ENCODE measurements around the gene MED13L. TPM values are rescaled to one million over a fixed set of nuclear protein-coding genes. Genes with fewer than 3 reads are reported as not detected.

MED13L gene
- total and polyA plus RNA-seq, 2 of the 4 experiments (the other 2 are of a cell fraction) = 17.9 to 49.1 TPM

DNA sequence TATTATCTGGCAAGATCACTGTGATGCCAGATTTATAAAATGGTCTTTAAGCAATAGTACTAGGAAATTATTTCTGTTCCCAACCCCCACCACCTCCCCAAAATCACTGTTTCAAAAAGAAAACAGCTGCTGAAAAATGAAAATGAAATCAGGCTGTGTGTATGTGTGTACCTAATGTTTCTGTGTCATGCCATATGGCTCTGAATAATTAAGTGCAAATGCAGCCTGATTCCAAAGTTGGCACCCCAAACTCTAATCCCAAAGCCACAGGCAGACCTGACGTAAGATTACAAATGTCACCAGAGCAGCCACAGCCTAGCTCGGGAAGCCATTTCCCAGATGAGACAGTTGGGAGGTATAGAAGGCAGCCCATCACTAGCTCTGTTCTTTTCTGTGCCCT, 175.5 kb downstream of the MED13L start:
- no peak overlapping the region for H2BK120ac ChIP-seq (ENCODE audit: low read depth, low read length)
- ATAC-seq (ENCODE audit: low read depth) (no peak), DNase-seq (no peak)
- H4K20me1 ChIP-seq (ENCODE audit: insufficient read depth, low read length) = peaks cover 31% of the 10 kb centered on the region
- H3K9me3 ChIP-seq (ENCODE audit: control insufficient read depth, insufficient read depth, low read length) = no peaks in the 10 kb centered on the region
- dilution Hi-C loops (cut with HindIII; ENCODE audit: low sequenced_read_pairs, unreplicated experiment) (no loop called here), intact Hi-C loops (cut with micrococcal nuclease) (no loop called here), in situ Hi-C loops (cut with MboI; ENCODE audit: low sequenced_read_pairs) (no loop called here)
- ChIA-PET POLR2A (ENCODE audit: unreplicated experiment) (no interaction called here), CTCF (no interaction called here)
- H4K8ac ChIP-seq (ENCODE audit: low read depth in 2 of 2, low read length in 2 of 2) = no peak overlapping the region
- H3K4ac ChIP-seq (ENCODE audit: low read depth, low read length) = no peak overlapping the region
- no peak overlapping the region; the same call in 1 of the 2 replicates for H3K4me2 ChIP-seq (ENCODE audit: low read depth, low read length)
- no peak overlapping the region; the same call in 1 of the 2 replicates for H3K23ac ChIP-seq (ENCODE audit: low read depth, low read length)
- TF ChIP-seq RFX5 (IDR thresholded peaks at IDR 0.05; ENCODE audit: low read depth, low read length) (no peak), FOS (IDR thresholded peaks at IDR 0.05; ENCODE audit: low read depth, low read length) (no peak), BHLHE40 (IDR thresholded peaks at IDR 0.05; ENCODE audit: low read depth, low read length) (no peak), MAZ (IDR thresholded peaks at IDR 0.05; ENCODE audit: borderline replicate concordance, low read depth, low read length) (no peak), SMC3 (IDR thresholded peaks at IDR 0.05; ENCODE audit: low read depth, low read length) (no peak)
- no peaks in the 10 kb centered on the region for H3K27me3 ChIP-seq (ENCODE audit: control insufficient read depth, insufficient read depth, low read length)
- no TSS peak for BruUV-seq (replicated peaks)
- H3K27ac ChIP-seq (ENCODE audit: insufficient read depth, low read length) = no peak overlapping the region
- H2AK9ac ChIP-seq (replicated peaks; ENCODE audit: low read depth, low read length, poor library complexity) = no peak overlapping the region
- no peaks in the 10 kb centered on the region; the same call in none of the 2 replicates for H3K9me1 ChIP-seq (ENCODE audit: insufficient read depth, low read length)
- no peak overlapping the region; the same call in 1 of the 2 replicates for H2AK5ac ChIP-seq (ENCODE audit: low read depth, low read length)
- H2BK15ac ChIP-seq (ENCODE audit: low read depth, low read length) = no peak overlapping the region
- H3K36me3 ChIP-seq (ENCODE audit: control insufficient read depth, insufficient read depth, low read length) = no peaks in the 10 kb centered on the region
- H2BK5ac ChIP-seq (ENCODE audit: low read depth, low read length, poor library complexity, severe bottlenecking) = no peak overlapping the region
- no peak overlapping the region for H4K5ac ChIP-seq (ENCODE audit: low read depth, low read length)
- H3K18ac ChIP-seq (ENCODE audit: low read depth, low read length) = no peak overlapping the region
- no CpG with 5 or more reads among the region's 2 CpGs for WGBS, 2 experiments (ENCODE audit: extremely low coverage in 2 of 2, insufficient read length in 1 of 2)
- H3K4me3 ChIP-seq (ENCODE audit: insufficient read depth, low read depth, low read length) = no peak overlapping the region
- no peak overlapping the region for H2BK20ac ChIP-seq (ENCODE audit: low read depth, low read length)
- H3K79me1 ChIP-seq (ENCODE audit: low read depth in 1 of 2, low read length in 2 of 2) = peaks cover 45 to 70% of the 10 kb centered on the region in 2 experiments
- no peak overlapping the region for H2AFZ ChIP-seq (replicated peaks; ENCODE audit: low read length, poor library complexity)
- no peak overlapping the region for H3K9ac ChIP-seq (ENCODE audit: low read depth, low read length)
- no peak overlapping the region for H3K56ac ChIP-seq (ENCODE audit: extremely low read depth, insufficient read depth, low read length)
- peaks cover 4% of the 10 kb centered on the region; the same call in 1 of the 2 replicates for H3K4me1 ChIP-seq (ENCODE audit: control insufficient read depth, insufficient read depth, low read length)
- no peak overlapping the region for H4K91ac ChIP-seq (ENCODE audit: insufficient read depth, low read depth, low read length)
- H3K14ac ChIP-seq (replicated peaks; ENCODE audit: low read depth, low read length) = no peak overlapping the region
